ENCODE data around the gene NFE2L1. TPM values are rescaled to one million over a fixed set of nuclear protein-coding genes. Genes with fewer than 3 reads are reported as not detected.

NFE2L1 gene
- polyA plus RNA-seq, 2 donors = 39.4 to 45.7 TPM

DNA sequence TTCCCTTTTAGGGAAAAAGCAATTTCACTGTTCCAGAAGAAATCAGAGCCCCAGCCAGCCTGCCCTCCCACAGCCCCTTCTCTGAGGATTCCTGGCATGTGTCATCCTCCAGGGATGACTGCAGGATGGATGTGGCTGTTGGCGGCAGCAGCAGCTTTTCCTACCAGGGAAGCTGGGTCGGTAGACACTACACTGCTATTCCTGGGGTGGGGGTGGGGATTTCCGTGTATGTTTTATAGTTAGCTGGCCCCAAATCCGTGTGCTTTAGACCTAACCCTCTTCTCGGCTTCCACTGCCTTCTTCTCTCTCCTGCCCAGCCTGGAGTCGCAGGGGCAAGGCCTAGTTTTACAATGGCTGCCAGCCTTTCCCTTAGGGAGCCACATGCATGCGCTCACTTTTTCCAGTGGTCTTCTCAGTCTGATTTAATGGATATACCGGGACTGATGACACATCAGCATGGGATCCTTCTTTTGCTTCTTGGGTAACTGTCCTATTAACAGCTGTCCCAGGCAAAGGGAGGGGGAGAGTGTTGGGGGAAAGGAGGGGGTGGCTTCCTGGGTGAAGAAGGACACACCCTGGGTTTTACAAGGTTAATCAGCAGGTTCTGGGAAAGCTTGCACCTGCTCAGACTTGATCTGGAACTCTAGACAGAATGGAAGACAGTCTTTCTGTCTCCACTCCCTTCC lies 2.7 kb upstream of the NFE2L1 start:
- Histone ChIP-seq H3K4me1 (ENCODE audit: control insufficient read depth in 2 of 2, insufficient read depth in 2 of 2, low read length in 1 of 2) (peaks cover 0 to 10% of the 10 kb centered on the region in 2 donors), H3K27me3 (ENCODE audit: control insufficient read depth in 1 of 2, insufficient read depth in 2 of 2, low read length in 2 of 2) (no peaks in the 10 kb centered on the region), H3K9me3 (ENCODE audit: control insufficient read depth in 2 of 2, insufficient read depth in 1 of 2, low read depth in 1 of 2, low read length in 1 of 2) (no peaks in the 10 kb centered on the region), H3K4me3 (ENCODE audit: low read depth in 1 of 2, low read length in 2 of 2) (no peak overlapping the region), H3K36me3 (ENCODE audit: control insufficient read depth in 2 of 2, insufficient read depth in 2 of 2, low read length in 1 of 2) (no peaks in the 10 kb centered on the region), H3K27ac (ENCODE audit: low read depth in 2 of 2, low read length in 1 of 2) (peak overlapping the region; percentile 87 to 91)
- 36 to 37% methylated on average over 8 of the region's 8 CpGs for WGBS, 2 donors

- H3K27me3 ChIP-seq (ENCODE audit: control insufficient read depth in 1 of 2, insufficient read depth in 2 of 2, low read length in 2 of 2) = no peaks in the 10 kb centered on the region
- peak overlapping the region; percentile 91 to 94 for H3K27ac ChIP-seq (ENCODE audit: low read depth in 2 of 2, low read length in 1 of 2)
- no peak overlapping the region for H3K4me3 ChIP-seq (ENCODE audit: low read depth in 1 of 2, low read length in 2 of 2)
- H3K4me1 ChIP-seq (ENCODE audit: control insufficient read depth in 2 of 2, insufficient read depth in 2 of 2, low read length in 1 of 2) = peaks cover 1 to 16% of the 10 kb centered on the region in 2 donors
- H3K36me3 ChIP-seq (ENCODE audit: control insufficient read depth in 2 of 2, insufficient read depth in 2 of 2, low read length in 1 of 2) = no peaks in the 10 kb centered on the region
- 79 to 80% methylated on average over 7 of the region's 7 CpGs for WGBS, 2 donors
- no peaks in the 10 kb centered on the region for H3K9me3 ChIP-seq (ENCODE audit: control insufficient read depth in 2 of 2, insufficient read depth in 1 of 2, low read depth in 1 of 2, low read length in 1 of 2)
Measured at GRCh38 chr17:48046296-48046695, 1.9 kb upstream of the NFE2L1 start.

GRCh38 chr17:48047113-48047740 lies 932 bp upstream of the NFE2L1 start:
- peak overlapping the region; percentile 64 to 73 for H3K4me3 ChIP-seq (ENCODE audit: low read depth in 1 of 2, low read length in 2 of 2)
- H3K27ac ChIP-seq (ENCODE audit: low read depth in 2 of 2, low read length in 1 of 2) = peak overlapping the region; percentile 91 to 99
- no peaks in the 10 kb centered on the region for H3K27me3 ChIP-seq (ENCODE audit: control insufficient read depth in 1 of 2, insufficient read depth in 2 of 2, low read length in 2 of 2)
- H3K9me3 ChIP-seq (ENCODE audit: control insufficient read depth in 2 of 2, insufficient read depth in 1 of 2, low read depth in 1 of 2, low read length in 1 of 2) = no peaks in the 10 kb centered on the region
- WGBS, 2 donors = 6% methylated on average over 26 of the region's 26 CpGs
- peaks cover 3 to 25% of the 10 kb centered on the region in 2 donors for H3K4me1 ChIP-seq (ENCODE audit: control insufficient read depth in 2 of 2, insufficient read depth in 2 of 2, low read length in 1 of 2)
- H3K36me3 ChIP-seq (ENCODE audit: control insufficient read depth in 2 of 2, insufficient read depth in 2 of 2, low read length in 1 of 2) = no peaks in the 10 kb centered on the region

DNA sequence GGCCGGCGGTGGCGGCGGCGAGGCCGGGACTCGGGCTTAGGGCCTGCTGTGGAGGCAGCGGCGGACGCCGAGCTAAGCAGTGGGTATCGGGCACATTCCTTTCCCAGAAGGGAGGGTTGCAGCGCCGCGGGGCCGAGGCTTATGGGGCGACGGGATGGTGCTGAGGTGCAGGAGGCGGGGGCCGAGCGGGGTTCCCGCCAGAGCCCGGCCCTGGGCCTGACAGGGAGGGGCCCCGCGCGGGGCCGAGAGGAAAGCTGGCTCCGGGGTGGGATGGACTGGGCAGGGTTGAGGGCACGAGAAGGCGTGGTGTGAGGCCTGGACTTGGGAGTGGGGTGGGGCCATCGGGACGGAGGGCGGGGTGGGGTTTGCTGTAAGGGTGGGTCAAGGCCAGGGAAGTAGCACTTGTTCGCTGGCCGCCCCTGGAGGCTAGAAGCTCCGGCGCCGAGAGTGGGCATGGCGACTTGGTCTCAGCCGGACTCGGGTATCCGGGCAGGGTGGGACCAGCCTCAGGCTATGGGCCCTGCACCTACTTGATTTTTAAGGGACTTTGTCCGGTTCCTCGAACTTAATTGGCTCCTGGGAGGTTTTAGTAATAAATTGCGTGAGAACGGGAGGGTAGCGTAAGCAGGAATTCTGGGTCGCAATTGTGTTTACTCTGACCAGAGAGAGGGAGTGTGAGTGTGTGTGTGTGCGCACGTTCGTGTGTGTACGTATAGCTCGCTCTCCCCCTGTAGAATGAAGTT lies 396 bp downstream of the NFE2L1 start:
- whole genome bisulfite sequencing, 2 donors = 1% methylated on average over 53 of the region's 53 CpGs
- no peaks in the 10 kb centered on the region for H3K27me3 ChIP-seq (ENCODE audit: control insufficient read depth in 1 of 2, insufficient read depth in 2 of 2, low read length in 2 of 2)
- no peaks in the 10 kb centered on the region for H3K9me3 ChIP-seq (ENCODE audit: control insufficient read depth in 2 of 2, insufficient read depth in 1 of 2, low read depth in 1 of 2, low read length in 1 of 2)
- peak overlapping the region; percentile 73 to 80 for H3K4me3 ChIP-seq (ENCODE audit: low read depth in 1 of 2, low read length in 2 of 2)
- peaks cover 0 to 4% of the 10 kb centered on the region in 2 donors for H3K36me3 ChIP-seq (ENCODE audit: control insufficient read depth in 2 of 2, insufficient read depth in 2 of 2, low read length in 1 of 2)
- H3K27ac ChIP-seq (ENCODE audit: low read depth in 2 of 2, low read length in 1 of 2) = peak overlapping the region; percentile 98 to 100
- H3K4me1 ChIP-seq (ENCODE audit: control insufficient read depth in 2 of 2, insufficient read depth in 2 of 2, low read length in 1 of 2) = peaks cover 3 to 35% of the 10 kb centered on the region in 2 donors

GRCh38 chr17:48051283-48051682 lies 3.1 kb downstream of the NFE2L1 start:
- WGBS, 2 donors = 44 to 52% methylated on average over 10 of the region's 10 CpGs

DNA sequence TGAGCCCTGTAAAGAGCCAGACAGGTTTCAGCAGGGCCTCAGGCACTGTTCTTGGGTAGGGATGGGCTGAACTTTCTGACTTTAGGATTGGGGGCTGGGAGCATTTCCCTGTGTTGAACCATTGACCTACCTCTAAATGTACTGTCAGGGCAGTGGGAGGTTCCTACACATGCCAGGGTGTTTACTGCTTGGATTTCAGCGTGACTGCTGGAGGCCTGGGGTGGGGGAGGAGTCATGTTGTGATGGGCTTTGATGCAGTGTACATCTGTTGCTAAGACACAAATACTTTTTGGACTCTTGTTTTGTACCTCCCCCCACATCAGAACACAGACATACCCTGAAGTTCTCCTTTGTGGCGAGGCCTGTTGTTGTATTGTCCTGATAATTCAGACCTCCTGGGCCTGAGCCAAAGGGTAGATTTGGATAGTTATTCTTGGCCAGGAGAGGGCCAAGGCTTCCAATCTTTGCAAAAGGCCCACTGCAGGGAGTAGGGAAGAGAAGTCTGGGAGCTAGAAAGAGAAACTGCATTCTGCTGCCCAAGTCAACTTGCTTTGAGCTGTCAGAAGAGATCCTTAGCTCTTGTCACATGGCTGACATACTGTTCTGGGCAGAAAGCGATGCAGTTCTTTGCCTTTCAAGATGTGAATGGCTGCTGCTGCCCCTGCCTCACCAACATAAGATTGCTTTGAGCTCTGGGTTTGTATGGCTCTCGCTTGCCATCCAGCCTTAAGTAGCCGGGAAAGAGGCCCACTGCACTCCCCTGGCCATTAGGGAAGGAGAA lies 3.7 kb downstream of the NFE2L1 start:
- no peaks in the 10 kb centered on the region for H3K27me3 ChIP-seq (ENCODE audit: control insufficient read depth in 1 of 2, insufficient read depth in 2 of 2, low read length in 2 of 2)
- peaks cover 3 to 48% of the 10 kb centered on the region in 2 donors for H3K4me1 ChIP-seq (ENCODE audit: control insufficient read depth in 2 of 2, insufficient read depth in 2 of 2, low read length in 1 of 2)
- WGBS, 2 donors = 35 to 41% methylated on average over 5 of the region's 5 CpGs
- peak overlapping the region; percentile 83 to 91 for H3K27ac ChIP-seq (ENCODE audit: low read depth in 2 of 2, low read length in 1 of 2)
- peaks cover 4 to 11% of the 10 kb centered on the region in 2 donors for H3K36me3 ChIP-seq (ENCODE audit: control insufficient read depth in 2 of 2, insufficient read depth in 2 of 2, low read length in 1 of 2)
- H3K4me3 ChIP-seq (ENCODE audit: low read depth in 1 of 2, low read length in 2 of 2) = peak overlapping the region in 1 of 2 donors; percentile 0
- no peaks in the 10 kb centered on the region for H3K9me3 ChIP-seq (ENCODE audit: control insufficient read depth in 2 of 2, insufficient read depth in 1 of 2, low read depth in 1 of 2, low read length in 1 of 2)

More at GRCh38 chr17:48051283-48051682, 3.1 kb downstream of the NFE2L1 start:
- no peaks in the 10 kb centered on the region for H3K9me3 ChIP-seq (ENCODE audit: control insufficient read depth in 2 of 2, insufficient read depth in 1 of 2, low read depth in 1 of 2, low read length in 1 of 2)
- H3K27me3 ChIP-seq (ENCODE audit: control insufficient read depth in 1 of 2, insufficient read depth in 2 of 2, low read length in 2 of 2) = no peaks in the 10 kb centered on the region
- H3K36me3 ChIP-seq (ENCODE audit: control insufficient read depth in 2 of 2, insufficient read depth in 2 of 2, low read length in 1 of 2) = peaks cover 0 to 5% of the 10 kb centered on the region in 2 donors
- peak overlapping the region in 1 of 2 donors; percentile 0 for H3K4me3 ChIP-seq (ENCODE audit: low read depth in 1 of 2, low read length in 2 of 2)
- peaks cover 3 to 49% of the 10 kb centered on the region in 2 donors for H3K4me1 ChIP-seq (ENCODE audit: control insufficient read depth in 2 of 2, insufficient read depth in 2 of 2, low read length in 1 of 2)
- peak overlapping the region; percentile 66 to 91 for H3K27ac ChIP-seq (ENCODE audit: low read depth in 2 of 2, low read length in 1 of 2)

- no peak overlapping the region for H3K4me3 ChIP-seq (ENCODE audit: low read depth in 1 of 2, low read length in 2 of 2)
- H3K27me3 ChIP-seq (ENCODE audit: control insufficient read depth in 1 of 2, insufficient read depth in 2 of 2, low read length in 2 of 2) = no peaks in the 10 kb centered on the region
- no peaks in the 10 kb centered on the region for H3K9me3 ChIP-seq (ENCODE audit: control insufficient read depth in 2 of 2, insufficient read depth in 1 of 2, low read depth in 1 of 2, low read length in 1 of 2)
- peak overlapping the region; percentile 83 to 91 for H3K27ac ChIP-seq (ENCODE audit: low read depth in 2 of 2, low read length in 1 of 2)
- 23 to 28% methylated on average over 5 of the region's 5 CpGs for WGBS, 2 donors
- H3K36me3 ChIP-seq (ENCODE audit: control insufficient read depth in 2 of 2, insufficient read depth in 2 of 2, low read length in 1 of 2) = peaks cover 17 to 23% of the 10 kb centered on the region in 2 donors
- peaks cover 3 to 48% of the 10 kb centered on the region in 2 donors for H3K4me1 ChIP-seq (ENCODE audit: control insufficient read depth in 2 of 2, insufficient read depth in 2 of 2, low read length in 1 of 2)
Measured at GRCh38 chr17:48052956-48053757, 5.0 kb downstream of the NFE2L1 start.

- peak overlapping the region in 1 of 2 donors; percentile 8 for H3K4me3 ChIP-seq (ENCODE audit: low read depth in 1 of 2, low read length in 2 of 2)
- peak overlapping the region; percentile 83 to 91 for H3K27ac ChIP-seq (ENCODE audit: low read depth in 2 of 2, low read length in 1 of 2)
- WGBS, 2 donors = 19 to 33% methylated on average over 6 of the region's 6 CpGs
- no peaks in the 10 kb centered on the region for H3K9me3 ChIP-seq (ENCODE audit: control insufficient read depth in 2 of 2, insufficient read depth in 1 of 2, low read depth in 1 of 2, low read length in 1 of 2)
- H3K4me1 ChIP-seq (ENCODE audit: control insufficient read depth in 2 of 2, insufficient read depth in 2 of 2, low read length in 1 of 2) = peaks cover 3 to 50% of the 10 kb centered on the region in 2 donors
- peaks cover 23 to 30% of the 10 kb centered on the region in 2 donors for H3K36me3 ChIP-seq (ENCODE audit: control insufficient read depth in 2 of 2, insufficient read depth in 2 of 2, low read length in 1 of 2)
- no peaks in the 10 kb centered on the region for H3K27me3 ChIP-seq (ENCODE audit: control insufficient read depth in 1 of 2, insufficient read depth in 2 of 2, low read length in 2 of 2)
Measured at GRCh38 chr17:48053758-48054237, 5.6 kb downstream of the NFE2L1 start.
